T-helper 1 cell treated with Interleukin-12 subunit alpha and Interleukin-12 subunit beta and Interleukin-4 antibody, amounts not matched to agents 30 μg/mL and 1 μg/mL, for 36 hours (primary cell): ENCODE data around the gene GAS2L1.
"Not testable (repeated sequence)": the region's sequence is repeated elsewhere in the genome, so short reads cannot be mapped to it uniquely, and the experiment has no call there.

Source experiments
- H3K27ac Mint-ChIP-seq: one replicate; pipeline ENCODE4 v1.8.0; 2021; ENCODE audit warnings: mild to moderate bottlenecking, mixed read lengths
- H3K27me3 Mint-ChIP-seq: one replicate; pipeline ENCODE4 v1.8.0; 2021; ENCODE audit warnings: low read depth, mixed read lengths
- H3K36me3 Mint-ChIP-seq: one replicate; pipeline ENCODE4 v1.8.0; 2021; ENCODE audit warnings: low read depth, mixed read lengths
- H3K4me1 Mint-ChIP-seq: one replicate; pipeline ENCODE4 v1.8.0; 2021; ENCODE audit warnings: low read depth, mixed read lengths
- H3K4me3 Mint-ChIP-seq: one replicate; pipeline ENCODE4 v1.8.0; 2021; ENCODE audit warnings: mild to moderate bottlenecking, moderate library complexity, mixed read lengths
- H3K9me3 Mint-ChIP-seq: one replicate; pipeline ENCODE4 v1.8.0; 2021; ENCODE audit warnings: mixed read lengths

Gene GAS2L1

DNA sequence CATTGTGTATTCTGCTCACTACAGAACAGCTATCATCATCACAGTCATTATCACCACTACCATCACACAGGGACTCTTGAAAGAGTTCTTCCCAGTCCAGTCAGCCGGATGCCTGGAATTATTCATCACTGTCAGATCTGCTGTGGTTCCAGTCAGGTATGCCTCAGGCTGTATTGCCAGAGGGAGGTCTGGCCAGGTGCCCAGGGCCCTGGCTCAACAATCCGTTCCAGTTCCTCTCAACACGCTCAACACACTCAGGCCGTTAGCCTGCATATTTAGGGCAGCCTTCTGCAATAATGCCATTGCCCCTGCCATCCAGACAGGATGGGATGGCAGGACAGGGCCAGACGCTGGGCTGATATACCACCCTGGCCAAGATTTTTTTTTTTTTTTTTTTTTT is 37.7 kb downstream of the GAS2L1 start:
- Mint-ChIP-seq H3K9me3 (no peaks in the 10 kb centered on the region), H3K4me3 (no peak overlapping the region), H3K27ac (no peak overlapping the region), H3K36me3 (peaks cover 40% of the 10 kb centered on the region), H3K27me3 (no peaks in the 10 kb centered on the region), H3K4me1 (no peaks in the 10 kb centered on the region)

DNA sequence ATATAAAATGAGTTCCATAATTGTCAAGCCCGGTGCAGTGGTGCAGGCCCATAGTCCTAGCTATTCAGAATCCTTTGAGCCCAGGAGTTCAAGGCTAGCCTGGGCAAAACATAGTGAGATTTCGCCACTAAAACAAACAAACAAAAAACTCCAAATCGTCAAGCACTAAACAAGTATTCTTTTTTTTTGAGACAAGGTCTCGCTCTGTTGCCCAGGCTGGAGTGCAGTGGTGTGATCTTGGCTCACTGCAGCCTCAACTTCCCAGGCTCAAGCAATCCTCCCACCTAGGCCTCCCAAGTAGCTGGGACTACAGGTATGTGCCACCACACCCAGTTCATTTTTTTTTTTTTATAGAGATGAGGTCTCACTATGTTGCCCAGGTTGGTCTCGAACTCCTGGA is 38.4 kb downstream of the GAS2L1 start:
- not testable (repeated sequence) for H3K4me1 Mint-ChIP-seq, H3K27me3 Mint-ChIP-seq, H3K27ac Mint-ChIP-seq, H3K9me3 Mint-ChIP-seq, H3K4me3 Mint-ChIP-seq
- H3K36me3 Mint-ChIP-seq: peaks cover 39% of the 10 kb centered on the region

- Mint-ChIP-seq H3K4me3 (no peak overlapping the region), H3K36me3 (peaks cover 44% of the 10 kb centered on the region), H3K9me3 (no peaks in the 10 kb centered on the region), H3K27me3 (no peaks in the 10 kb centered on the region), H3K4me1 (no peaks in the 10 kb centered on the region), H3K27ac (no peak overlapping the region)
Observed at GRCh38 chr22:29345932-29346331, 39.5 kb downstream of the GAS2L1 start.

DNA sequence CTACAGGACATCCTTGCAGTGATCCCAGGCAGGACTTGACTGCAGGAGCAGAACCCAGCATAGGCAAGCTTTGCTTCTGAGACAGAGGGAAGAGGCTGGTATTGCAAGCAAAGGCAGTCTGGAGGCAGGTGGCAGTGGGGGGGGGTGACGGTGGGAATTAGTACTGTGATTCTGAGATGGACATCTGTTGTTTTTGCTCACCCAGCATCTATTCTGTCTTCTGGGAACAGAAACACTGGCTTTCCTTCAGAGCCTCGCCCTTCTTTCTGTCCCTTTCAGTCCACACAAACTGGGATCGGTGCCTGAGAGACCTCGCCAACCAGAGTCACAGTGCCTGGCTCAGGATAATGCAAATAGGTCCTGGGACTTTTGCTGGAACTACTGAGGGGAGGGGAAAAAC is 40.2 kb downstream of the GAS2L1 start:
- Mint-ChIP-seq H3K9me3 (no peaks in the 10 kb centered on the region), H3K27ac (no peak overlapping the region), H3K4me1 (no peaks in the 10 kb centered on the region), H3K27me3 (no peaks in the 10 kb centered on the region), H3K4me3 (no peak overlapping the region), H3K36me3 (peaks cover 46% of the 10 kb centered on the region)

DNA sequence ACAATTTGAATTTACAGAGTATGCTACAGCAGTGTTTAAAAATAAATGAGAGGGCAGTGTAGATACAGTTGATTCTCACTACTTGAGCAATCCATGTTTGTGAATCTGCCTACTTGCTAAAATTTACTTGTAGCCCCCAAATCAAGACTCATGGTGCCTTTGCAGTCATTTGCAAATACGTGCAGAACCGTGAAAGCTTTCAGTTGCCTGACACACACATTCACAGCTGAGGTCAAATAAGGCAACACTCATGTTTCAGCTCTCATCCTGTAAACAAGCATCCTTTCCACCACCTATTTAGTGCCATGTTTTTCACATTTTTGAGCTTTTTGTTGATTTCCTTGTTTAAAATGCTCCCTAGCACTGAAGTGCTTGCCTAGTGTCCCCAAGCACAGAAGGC is 41.6 kb downstream of the GAS2L1 start:
- peaks cover 45% of the 10 kb centered on the region for H3K36me3 Mint-ChIP-seq
- no peak overlapping the region for H3K27ac Mint-ChIP-seq
- no peak overlapping the region for H3K4me3 Mint-ChIP-seq
- H3K27me3 Mint-ChIP-seq: no peaks in the 10 kb centered on the region
- H3K9me3 Mint-ChIP-seq: no peaks in the 10 kb centered on the region
- no peaks in the 10 kb centered on the region for H3K4me1 Mint-ChIP-seq

DNA sequence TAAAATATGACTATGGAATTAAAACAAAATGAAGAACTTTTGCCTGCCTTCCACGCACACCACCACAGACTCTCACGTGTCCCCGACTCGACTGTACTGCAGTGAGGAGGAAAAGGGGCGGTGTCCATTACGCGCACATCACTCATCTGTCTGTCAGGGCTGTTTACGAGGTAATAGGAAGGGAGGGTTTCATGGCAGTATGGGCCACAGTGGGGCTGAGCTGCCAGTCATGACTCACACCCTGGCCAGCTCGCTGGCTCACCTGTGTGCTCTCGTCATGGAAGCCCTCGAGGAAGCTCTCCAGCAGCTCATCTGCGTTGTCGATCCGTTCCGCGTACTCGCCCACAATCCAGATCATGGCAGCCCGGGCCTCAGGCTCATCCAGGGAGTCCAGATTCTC is 42.5 kb downstream of the GAS2L1 start:
- no peaks in the 10 kb centered on the region for H3K4me1 Mint-ChIP-seq
- H3K27ac Mint-ChIP-seq: no peak overlapping the region
- H3K36me3 Mint-ChIP-seq: peaks cover 47% of the 10 kb centered on the region
- no peaks in the 10 kb centered on the region for H3K27me3 Mint-ChIP-seq
- H3K4me3 Mint-ChIP-seq: no peak overlapping the region
- H3K9me3 Mint-ChIP-seq: no peaks in the 10 kb centered on the region

DNA sequence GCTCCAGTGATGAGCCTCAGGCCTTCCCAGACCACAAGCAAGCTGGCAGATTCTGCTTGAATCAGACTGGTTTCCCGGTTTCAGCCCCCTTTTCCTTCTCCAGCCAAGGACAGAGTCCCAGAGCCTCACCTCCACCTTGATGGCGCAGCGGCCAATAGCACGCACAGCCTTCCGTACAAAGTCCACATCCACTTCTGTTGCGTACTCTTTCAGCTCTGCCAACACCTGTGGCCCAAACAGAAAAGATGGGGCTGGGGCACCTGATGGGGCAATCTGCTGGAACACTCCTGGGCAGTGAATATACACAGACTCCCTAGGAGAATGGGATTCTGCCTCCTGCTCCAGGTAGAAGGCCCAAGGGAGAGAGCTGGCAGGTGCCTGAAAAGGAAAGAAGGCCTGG is 44.6 kb downstream of the GAS2L1 start:
- Mint-ChIP-seq H3K4me1 (no peaks in the 10 kb centered on the region), H3K27ac (no peak overlapping the region), H3K9me3 (no peaks in the 10 kb centered on the region), H3K36me3 (peaks cover 44% of the 10 kb centered on the region), H3K4me3 (no peak overlapping the region), H3K27me3 (no peaks in the 10 kb centered on the region)

DNA sequence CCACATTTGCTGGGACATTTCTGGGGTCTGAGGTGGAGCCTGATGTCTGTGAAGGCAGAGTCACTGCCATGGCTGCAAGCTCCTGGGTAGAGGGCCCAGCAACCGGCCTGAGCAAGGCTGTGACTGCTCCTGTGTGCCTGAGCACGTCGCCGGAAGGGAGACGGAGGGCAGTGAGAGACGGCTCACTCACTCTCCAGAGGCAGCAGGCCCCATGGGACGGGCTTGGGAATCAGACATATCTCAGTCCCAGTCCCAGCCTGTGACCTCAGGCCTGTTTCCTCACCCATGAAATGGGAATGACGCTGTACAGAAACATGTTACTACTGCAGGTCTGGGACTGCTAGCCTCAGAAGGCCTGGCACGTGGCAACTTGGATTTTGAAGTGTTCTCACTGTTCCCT is 45.4 kb downstream of the GAS2L1 start:
- Mint-ChIP-seq H3K27me3 (no peaks in the 10 kb centered on the region), H3K9me3 (no peaks in the 10 kb centered on the region), H3K4me1 (no peaks in the 10 kb centered on the region), H3K27ac (no peak overlapping the region), H3K36me3 (peaks cover 39% of the 10 kb centered on the region), H3K4me3 (no peak overlapping the region)

- H3K27me3 Mint-ChIP-seq: no peaks in the 10 kb centered on the region
- no peak overlapping the region for H3K4me3 Mint-ChIP-seq
- no peak overlapping the region for H3K27ac Mint-ChIP-seq
- H3K36me3 Mint-ChIP-seq: peaks cover 35% of the 10 kb centered on the region
- no peaks in the 10 kb centered on the region for H3K9me3 Mint-ChIP-seq
- H3K4me1 Mint-ChIP-seq: no peaks in the 10 kb centered on the region
Observed at GRCh38 chr22:29352778-29353177, 46.3 kb downstream of the GAS2L1 start.

DNA sequence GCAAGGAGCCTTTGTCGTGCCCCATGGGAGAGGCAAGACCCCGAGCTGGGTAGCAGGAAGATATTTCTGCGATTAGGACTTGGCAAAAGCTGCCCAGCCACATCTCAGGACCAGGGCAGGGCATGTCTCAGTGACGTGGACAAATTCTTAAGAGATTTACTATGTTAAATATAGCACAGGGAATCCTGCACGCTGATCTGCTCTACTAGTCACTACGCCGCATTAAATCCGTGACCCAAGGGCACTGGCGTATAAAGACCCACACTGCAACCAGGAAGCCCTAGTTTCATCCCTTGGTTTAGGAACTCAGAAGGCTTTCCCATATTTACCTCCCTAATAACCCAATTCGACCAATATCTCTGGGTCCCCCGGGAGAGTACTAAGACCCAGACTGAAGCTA is 46.8 kb downstream of the GAS2L1 start:
- Mint-ChIP-seq H3K36me3 (peaks cover 37% of the 10 kb centered on the region), H3K27me3 (no peaks in the 10 kb centered on the region), H3K4me1 (no peaks in the 10 kb centered on the region), H3K4me3 (no peak overlapping the region), H3K9me3 (no peaks in the 10 kb centered on the region), H3K27ac (no peak overlapping the region)

GRCh38 chr22:29353860-29354259 is 47.4 kb downstream of the GAS2L1 start:
- no peaks in the 10 kb centered on the region for H3K4me1 Mint-ChIP-seq
- H3K36me3 Mint-ChIP-seq: peaks cover 34% of the 10 kb centered on the region
- H3K27me3 Mint-ChIP-seq: no peaks in the 10 kb centered on the region
- no peak overlapping the region for H3K4me3 Mint-ChIP-seq
- H3K27ac Mint-ChIP-seq: no peak overlapping the region
- no peaks in the 10 kb centered on the region for H3K9me3 Mint-ChIP-seq

GRCh38 chr22:29357193-29357890 is 50.9 kb downstream of the GAS2L1 start:
- H3K36me3 Mint-ChIP-seq: peaks cover 25% of the 10 kb centered on the region
- H3K27ac Mint-ChIP-seq: not testable (repeated sequence)

GRCh38 chr22:29359469-29359868 is 53.0 kb downstream of the GAS2L1 start:
- Mint-ChIP-seq H3K4me1 (no peaks in the 10 kb centered on the region), H3K4me3 (no peak overlapping the region), H3K27ac (no peak overlapping the region)

More at GRCh38 chr22:29357193-29357890, 50.9 kb downstream of the GAS2L1 start:
- H3K4me3 Mint-ChIP-seq, H3K27me3 Mint-ChIP-seq, H3K4me1 Mint-ChIP-seq, H3K9me3 Mint-ChIP-seq: not testable (repeated sequence)

More at GRCh38 chr22:29359469-29359868, 53.0 kb downstream of the GAS2L1 start:
- H3K27me3 Mint-ChIP-seq: no peaks in the 10 kb centered on the region
- no peaks in the 10 kb centered on the region for H3K9me3 Mint-ChIP-seq
- H3K36me3 Mint-ChIP-seq: peaks cover 21% of the 10 kb centered on the region
